ENCODE data around the gene RASSF7.

The RASSF7 gene

GRCh38 chr11:553083-553987 lies 7.4 kb upstream of the RASSF7 start:
- no peak for DNase-seq

- no peak for DNase-seq
Measured at GRCh38 chr11:553988-554340, 6.8 kb upstream of the RASSF7 start.

GRCh38 chr11:554428-555226 lies 6.1 kb upstream of the RASSF7 start:
- DNase-seq, result peak; percentile 43

GRCh38 chr11:555227-555779 lies 5.5 kb upstream of the RASSF7 start:
- no peak for DNase-seq

GRCh38 chr11:555780-556661 lies 4.7 kb upstream of the RASSF7 start:
- DNase-seq, result no peak

GRCh38 chr11:556662-557256 lies 4.0 kb upstream of the RASSF7 start:
- DNase-seq, result no peak

- no peak for DNase-seq
Measured at GRCh38 chr11:557328-558132, 3.2 kb upstream of the RASSF7 start.

GRCh38 chr11:558503-558902 lies 2.3 kb upstream of the RASSF7 start:
- DNase-seq, result no peak

- no peak for DNase-seq
Measured at GRCh38 chr11:559020-559620, 1.6 kb upstream of the RASSF7 start.

- no peak for DNase-seq
Measured at GRCh38 chr11:559712-560304, 962 bp upstream of the RASSF7 start.

GRCh38 chr11:561148-562003 lies 606 bp downstream of the RASSF7 start:
- DNase-seq, result peak; percentile 30

- no peak for DNase-seq
Measured at GRCh38 chr11:562046-562645, 1.4 kb downstream of the RASSF7 start.

GRCh38 chr11:563066-563811 lies 2.5 kb downstream of the RASSF7 start:
- DNase-seq, result no peak

- no peak for DNase-seq
Measured at GRCh38 chr11:563812-564578, 3.2 kb downstream of the RASSF7 start.

- no peak for DNase-seq
Measured at GRCh38 chr11:565921-566509, 5.2 kb downstream of the RASSF7 start.

GRCh38 chr11:567011-567628 lies 6.3 kb downstream of the RASSF7 start:
- no peak for DNase-seq
